NCI-H1694 (cell line): ENCODE measurements around the gene USP51.
"Not testable (repeated sequence)": the region's sequence is repeated elsewhere in the genome, so short reads cannot be mapped to it uniquely, and the experiment has no call there.

Experiments used
- DNase-seq: peaks from one replicate; lab custom pipeline; 2025; lab: John Stamatoyannopoulos, UW

Gene USP51

GRCh38 chrX:55489314-55490009 is at the start of gene USP51:
Gene USP51, minus strand, starts transcription at chrX:55489848. Its CDS starts 909 bp downstream, at chrX:55488939.
- DNase-seq, result no peak

- no peak for DNase-seq
Measured at GRCh38 chrX:55524487-55524886, 34.8 kb upstream of the USP51 start.

- DNase-seq, result no peak
Measured at GRCh38 chrX:55523356-55523755, 33.7 kb upstream of the USP51 start.

- DNase-seq, result no peak
Measured at GRCh38 chrX:55522596-55523276, 33.1 kb upstream of the USP51 start.

- DNase-seq, result no peak
Measured at GRCh38 chrX:55521687-55522086, 32.0 kb upstream of the USP51 start.

GRCh38 chrX:55516794-55517481 is 27.3 kb upstream of the USP51 start:
- not testable (repeated sequence) for DNase-seq

GRCh38 chrX:55513045-55513737 is 23.5 kb upstream of the USP51 start:
- DNase-seq, result not testable (repeated sequence)

GRCh38 chrX:55508410-55509152 is 18.9 kb upstream of the USP51 start:
- not testable (repeated sequence) for DNase-seq

- not testable (repeated sequence) for DNase-seq
Measured at GRCh38 chrX:55507699-55508098, 18.1 kb upstream of the USP51 start.

GRCh38 chrX:55507010-55507409 is 17.4 kb upstream of the USP51 start:
- not testable (repeated sequence) for DNase-seq

- DNase-seq, result no peak
Measured at GRCh38 chrX:55490974-55491373, 1.3 kb upstream of the USP51 start.

- no peak for DNase-seq
Measured at GRCh38 chrX:55490121-55490520, 473 bp upstream of the USP51 start.

GRCh38 chrX:55488593-55489313 is 895 bp downstream of the USP51 start:
- DNase-seq, result peak; percentile 72

GRCh38 chrX:55488006-55488592 is 1.5 kb downstream of the USP51 start:
- DNase-seq, result no peak

GRCh38 chrX:55487143-55487542 is 2.5 kb downstream of the USP51 start:
- no peak for DNase-seq

- DNase-seq, result no peak
Measured at GRCh38 chrX:55486736-55487135, 2.9 kb downstream of the USP51 start.

- no peak for DNase-seq
Measured at GRCh38 chrX:55484948-55485347, 4.7 kb downstream of the USP51 start.

- no peak for DNase-seq
Measured at GRCh38 chrX:55480390-55481062, 9.1 kb downstream of the USP51 start.

GRCh38 chrX:55479956-55480355 is 9.7 kb downstream of the USP51 start:
- DNase-seq, result not testable (repeated sequence)

- not testable (repeated sequence) for DNase-seq
Measured at GRCh38 chrX:55465791-55466190, 23.9 kb downstream of the USP51 start.
